ENCODE data around the gene ACSL1. TPM values are rescaled to one million over a fixed set of nuclear protein-coding genes. Genes with fewer than 3 reads are reported as not detected.

ACSL1 gene
- polyA plus RNA-seq, 2 of the 4 experiments (the other 2 are of a cell fraction), result 10.0 to 12.4 TPM

GRCh38 chr4:184850431-184851199 is 24.8 kb upstream of the ACSL1 start:
- CTCF ChIA-PET, result no interaction called here
- ATAC-seq, result no peak

GRCh38 chr4:184850018-184850417 is 24.2 kb upstream of the ACSL1 start:
- WGBS (ENCODE audit: missing lambda C conversion rate), result 14% methylated on average over 3 of the region's 3 CpGs
- CTCF ChIA-PET, result no interaction called here

More at GRCh38 chr4:184850431-184851199, 24.8 kb upstream of the ACSL1 start:
- 42% methylated on average over 10 of the region's 10 CpGs for WGBS (ENCODE audit: missing lambda C conversion rate)
- POLR2A ChIA-PET, result no interaction called here
- Histone ChIP-seq H3K9me3 (no peaks in the 10 kb centered on the region), H3K4me1 (no peaks in the 10 kb centered on the region), H3K27ac (no peak overlapping the region), H3K4me2 (no peak overlapping the region), H3K4me3 (no peak overlapping the region)
- no peak for TF ChIP-seq CEBPB (IDR thresholded peaks at IDR 0.05)
- TF ChIP-seq HDAC2 (IDR thresholded peaks at IDR 0.05), result no peak
- no peak for TF ChIP-seq CBX8 (IDR thresholded peaks at IDR 0.05)
- TF ChIP-seq ESRRA (IDR thresholded peaks at IDR 0.05; ENCODE audit: borderline replicate concordance, low read length), result no peak
- no peak for TF ChIP-seq NPAS2 (CRISPR knock-in tag; IDR thresholded peaks at IDR 0.05; ENCODE audit: borderline replicate concordance)
- FAIRE-seq (no peak), DNase-seq (ENCODE audit: low read depth in 1 of 2, low spot score in 1 of 2) (no peak)

More at GRCh38 chr4:184850018-184850417, 24.2 kb upstream of the ACSL1 start:
- H3K4me1 ChIP-seq, result no peaks in the 10 kb centered on the region
- H3K4me3 ChIP-seq, result no peak overlapping the region
- no peak for ATAC-seq
- POLR2A ChIA-PET, result no interaction called here
- no peak overlapping the region for H3K27ac ChIP-seq
- no peak overlapping the region for H3K4me2 ChIP-seq
- FAIRE-seq, result no peak
- DNase-seq (ENCODE audit: low read depth in 1 of 2, low spot score in 1 of 2), result no peak
- H3K9me3 ChIP-seq, result no peaks in the 10 kb centered on the region
- TF ChIP-seq RNF2 (IDR thresholded peaks at IDR 0.05; ENCODE audit: borderline replicate concordance, low read depth) (no peak), KDM1A (IDR thresholded peaks at IDR 0.05; ENCODE audit: low read depth) (no peak), CEBPB (IDR thresholded peaks at IDR 0.05) (no peak), SMC3 (IDR thresholded peaks at IDR 0.05) (no peak), REST (IDR thresholded peaks at IDR 0.05) (no peak), EHF (CRISPR knock-in tag; IDR thresholded peaks at IDR 0.05) (no peak), EHMT2 (IDR thresholded peaks at IDR 0.05; ENCODE audit: low read depth) (no peak), CTCF (IDR thresholded peaks at IDR 0.05) (no peak), HOXB5 (CRISPR knock-in tag; IDR thresholded peaks at IDR 0.05) (no peak), CHD2 (IDR thresholded peaks at IDR 0.05; ENCODE audit: low read length, partially characterized antibody) (no peak), ATOH8 (CRISPR knock-in tag; IDR thresholded peaks at IDR 0.05; ENCODE audit: low read depth) (no peak), MAX (IDR thresholded peaks at IDR 0.05) (no peak), HOXB13 (CRISPR knock-in tag; IDR thresholded peaks at IDR 0.05; ENCODE audit: low read depth) (no peak), FOSL2 (IDR thresholded peaks at IDR 0.05) (no peak), FOSL2 (CRISPR knock-in tag; IDR thresholded peaks at IDR 0.05) (no peak), HMGXB4 (CRISPR knock-in tag; IDR thresholded peaks at IDR 0.05; ENCODE audit: borderline replicate concordance) (no peak)

Data from A549 (cell line).